Spinal cord (tissue), 10 donors: Measurements from ENCODE around the gene C2orf49. TPM values are rescaled to one million over a fixed set of nuclear protein-coding genes. Genes with fewer than 3 reads are reported as not detected.

Experiments used
- DNase-seq, 6 donors: peaks; one replicate each; pipeline versions ENCODE4 v3.0.0 to v3.0.0-alpha.2; 2013 to 2015; ENCODE audit warnings: low spot score in 6 of 6, low read depth in 4 of 6
- H3K27ac ChIP-seq: one replicate; pipeline ENCODE4 v1.5.1; 2013; ENCODE audit warnings: low read depth, low read length, control low read depth
- H3K27me3 ChIP-seq: one replicate; pipeline ENCODE4 v1.6.1; 2013; ENCODE audit warnings: low read length; ENCODE audit not compliant: control insufficient read depth, insufficient read depth
- H3K36me3 ChIP-seq: one replicate; pipeline ENCODE4 v1.6.1; 2013; ENCODE audit warnings: low read length; ENCODE audit not compliant: control insufficient read depth, insufficient read depth
- H3K4me1 ChIP-seq: one replicate; pipeline ENCODE4 v1.6.1; 2013; ENCODE audit warnings: low read length; ENCODE audit not compliant: control insufficient read depth, insufficient read depth
- H3K4me3 ChIP-seq: one replicate; pipeline ENCODE4 v1.5.1; 2013; ENCODE audit warnings: low read depth, low read length, control low read depth
- H3K9me3 ChIP-seq: one replicate; pipeline ENCODE4 v1.6.1; 2013; ENCODE audit warnings: low read length; ENCODE audit not compliant: control insufficient read depth, insufficient read depth
- WGBS: methylation state at CpG from one replicate; pipeline ENCODE4 v1.1.5; 2013; ENCODE audit warnings: missing lambda C conversion rate; ENCODE audit not compliant: insufficient coverage; 5-methylcytosine and 5-hydroxymethylcytosine counted together
- polyA plus RNA-seq, 2 donors: library from polyadenylated mRNA; unstranded; fragments of 120-200 nt; gene quantifications; one replicate each; pipeline ENCODE4 v1.2.1, GENCODE V29; 2013; ENCODE audit not compliant: insufficient read length in 2 of 2
- total RNA-seq, 2 donors: library from RNA; depleted of rRNA in 1 of 2; stranded (reverse); fragments of 120-200 nt in 1 of 2; fragments of >200 nt in 1 of 2; gene quantifications; one replicate each; pipeline versions ENCODE4 v1.2.3 to v1.2.4, GENCODE V29; 2013 to 2014
- donor health status: healthy.

The C2orf49 gene
- total and polyA plus RNA-seq, 4 donors, result 22.2 to 27.5 (median 22.7) TPM

GRCh38 chr2:105328281-105329196, 8.8 kb upstream of the C2orf49 start:
- H3K4me3 ChIP-seq, result peak overlapping the region; percentile 59
- H3K9me3 ChIP-seq, result no peaks in the 10 kb centered on the region
- 50% methylated on average over 14 of the region's 16 CpGs for WGBS
- DNase-seq, result peak in 2 of 6 donors; percentile 28 to 37
- peaks cover 19% of the 10 kb centered on the region for H3K4me1 ChIP-seq
- peak overlapping the region; percentile 19 for H3K27ac ChIP-seq
- no peaks in the 10 kb centered on the region for H3K27me3 ChIP-seq
- H3K36me3 ChIP-seq, result peaks cover 6% of the 10 kb centered on the region

DNA sequence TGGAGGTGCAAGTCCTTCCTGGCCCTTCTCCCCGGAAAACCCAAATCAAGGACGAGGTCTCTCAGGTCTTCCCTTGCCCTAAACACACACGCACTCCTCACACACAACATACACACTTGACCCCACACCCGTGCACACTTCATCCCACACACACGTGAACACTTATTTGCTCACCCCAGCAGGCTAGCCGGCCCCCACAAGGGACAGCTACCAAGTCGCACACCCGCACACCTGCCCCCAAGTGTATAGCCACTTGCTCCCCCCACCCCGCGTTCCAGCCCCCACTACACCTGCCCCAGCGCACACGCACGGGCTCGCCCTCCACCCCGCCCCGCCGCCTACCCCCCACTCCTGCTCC, 8.2 kb upstream of the C2orf49 start:
- WGBS, result 0% methylated on average over 8 of the region's 17 CpGs
- H3K27ac ChIP-seq, result peak overlapping the region; percentile 19

DNA sequence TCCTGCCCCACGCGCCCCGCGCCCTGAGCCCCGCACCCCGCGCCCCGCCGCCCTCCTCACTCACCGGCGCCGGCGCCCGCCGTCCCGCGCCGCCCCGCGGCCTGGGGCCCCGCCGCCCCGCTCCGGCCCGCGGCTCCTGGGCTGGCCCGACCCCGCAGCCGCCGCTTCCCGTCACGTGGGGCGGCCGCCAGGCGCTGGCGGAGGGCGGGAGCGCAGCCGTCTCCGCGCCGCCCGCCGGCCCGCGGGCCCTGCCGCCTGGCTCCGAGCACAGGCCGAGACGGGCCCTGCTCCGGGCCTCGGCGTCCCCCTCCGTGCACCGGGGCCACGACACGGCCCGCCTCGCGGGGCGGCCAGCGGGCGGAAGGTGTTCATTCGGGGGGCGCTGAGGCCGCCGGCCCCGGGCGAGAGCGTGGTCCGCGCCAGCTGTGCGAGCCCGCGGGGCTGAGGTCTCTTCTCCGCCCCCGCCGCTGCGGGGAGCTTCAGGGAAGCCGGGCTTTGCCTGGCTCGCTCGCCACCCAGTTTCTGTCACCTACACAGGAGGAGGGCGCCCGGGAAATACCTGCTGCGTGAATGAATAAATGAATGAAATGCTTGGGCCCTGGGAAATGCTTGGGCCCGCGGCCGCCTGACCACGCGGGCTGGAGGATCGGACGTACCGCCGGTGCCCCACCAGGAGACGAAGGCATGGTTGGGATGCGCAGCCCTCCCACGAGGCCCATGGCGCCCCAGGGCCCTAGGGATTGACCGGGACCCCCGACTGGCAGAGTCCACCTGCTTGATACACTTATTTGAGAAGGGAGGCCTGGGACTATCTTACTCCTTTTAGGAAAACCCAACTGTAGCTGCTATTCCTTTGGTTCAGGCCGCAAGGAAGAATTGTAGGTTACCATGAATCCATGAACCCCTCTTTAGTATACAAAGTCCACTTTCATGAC, 7.5 kb upstream of the C2orf49 start, which contains the start of gene TGFBRAP1:
Gene TGFBRAP1 (minus strand): TSS at position 175 of the 935 bp plus-strand sequence. CDS start 21,434 bp downstream, outside the sequence.
- Histone ChIP-seq H3K27ac (peak within 1 kb of the TSS; percentile 63), H3K9me3 (no peaks in the 10 kb centered on the region), H3K27me3 (no peaks in the 10 kb centered on the region), H3K36me3 (peaks cover 8% of the 10 kb centered on the region), H3K4me1 (peaks cover 19% of the 10 kb centered on the region), H3K4me3 (peak within 1 kb of the TSS; percentile 59)
- DNase-seq, result peak in 5 of 6 donors; percentile 17 to 83 (median 59)
- WGBS, result under 1% methylated on average over 100 of the region's 101 CpGs

More for the DNA sequence above, 8.2 kb upstream of the C2orf49 start:
- Histone ChIP-seq H3K27me3 (no peaks in the 10 kb centered on the region), H3K36me3 (peaks cover 8% of the 10 kb centered on the region), H3K9me3 (no peaks in the 10 kb centered on the region), H3K4me3 (peak overlapping the region; percentile 59), H3K4me1 (peaks cover 19% of the 10 kb centered on the region)
- DNase-seq, result peak in 1 of 6 donors; percentile 28

GRCh38 chr2:105330681-105331375, 6.5 kb upstream of the C2orf49 start:
- peaks cover 15% of the 10 kb centered on the region for H3K4me1 ChIP-seq
- H3K27ac ChIP-seq, result no peak overlapping the region
- peak overlapping the region; percentile 59 for H3K4me3 ChIP-seq
- H3K9me3 ChIP-seq, result no peaks in the 10 kb centered on the region
- no peak for DNase-seq
- 88% methylated on average over 1 of the region's 4 CpGs for WGBS
- H3K27me3 ChIP-seq, result no peaks in the 10 kb centered on the region
- peaks cover 5% of the 10 kb centered on the region for H3K36me3 ChIP-seq

GRCh38 chr2:105334211-105334610, 3.1 kb upstream of the C2orf49 start:
- WGBS, result no CpG with 5 or more reads among the region's 4 CpGs
- no peak for DNase-seq
- Histone ChIP-seq H3K4me1 (peaks cover 17% of the 10 kb centered on the region), H3K9me3 (no peaks in the 10 kb centered on the region), H3K27me3 (no peaks in the 10 kb centered on the region), H3K27ac (no peak overlapping the region), H3K36me3 (peaks cover 2% of the 10 kb centered on the region), H3K4me3 (no peak overlapping the region)

- no peaks in the 10 kb centered on the region for H3K9me3 ChIP-seq
- DNase-seq, result no peak
- WGBS, result no CpG with 5 or more reads among the region's 2 CpGs
Observed at GRCh38 chr2:105335469-105335868, 1.9 kb upstream of the C2orf49 start.

DNA sequence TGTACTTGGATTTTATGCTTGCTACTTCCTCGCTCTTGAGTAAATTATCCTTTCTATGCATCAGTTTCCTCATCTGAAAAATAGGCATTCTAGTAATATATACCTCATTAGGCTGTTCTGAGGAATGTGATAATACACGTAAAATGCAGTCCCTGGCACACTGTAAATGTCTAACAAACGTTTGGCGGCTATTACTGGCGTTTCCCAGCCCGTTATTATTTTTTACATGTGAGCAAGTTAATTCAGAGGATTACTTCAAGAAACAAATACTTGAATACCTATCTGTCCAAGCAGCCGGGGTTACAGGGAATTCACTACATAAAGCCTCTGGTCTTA, 586 bp upstream of the C2orf49 start:
- H3K4me1 ChIP-seq, result peaks cover 12% of the 10 kb centered on the region
- no peaks in the 10 kb centered on the region for H3K27me3 ChIP-seq
- peak overlapping the region; percentile 95 for H3K4me3 ChIP-seq
- H3K9me3 ChIP-seq, result no peaks in the 10 kb centered on the region
- peaks cover 3% of the 10 kb centered on the region for H3K36me3 ChIP-seq
- no peak for DNase-seq
- WGBS, result no CpG with 5 or more reads among the region's 7 CpGs
- peak overlapping the region; percentile 97 for H3K27ac ChIP-seq

More at GRCh38 chr2:105335469-105335868, 1.9 kb upstream of the C2orf49 start:
- H3K36me3 ChIP-seq, result peaks cover 2% of the 10 kb centered on the region
- no peak overlapping the region for H3K4me3 ChIP-seq
- no peak overlapping the region for H3K27ac ChIP-seq
- peaks cover 12% of the 10 kb centered on the region for H3K4me1 ChIP-seq
- H3K27me3 ChIP-seq, result no peaks in the 10 kb centered on the region

DNA sequence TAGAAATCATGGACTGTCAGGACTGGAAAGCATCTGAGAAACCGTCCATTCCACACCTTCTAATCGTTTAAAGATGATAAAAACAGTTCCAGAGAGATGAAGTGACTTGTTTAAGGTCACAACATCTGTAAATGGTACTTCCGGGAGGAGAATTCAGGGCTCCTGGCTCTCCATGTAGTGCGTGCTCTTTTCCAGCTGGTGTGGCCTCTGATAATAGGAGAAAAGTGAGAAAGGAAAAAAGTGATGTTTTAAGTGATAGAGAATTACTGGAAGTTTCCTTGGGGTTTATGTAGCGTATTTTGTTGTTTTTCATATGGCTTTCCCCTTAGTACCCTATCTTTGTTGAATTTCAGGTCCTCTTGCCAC, 663 bp downstream of the C2orf49 start:
- peaks cover 6% of the 10 kb centered on the region for H3K36me3 ChIP-seq
- DNase-seq, result no peak
- peak overlapping the region; percentile 95 for H3K4me3 ChIP-seq
- WGBS, result 0% methylated on average over 2 of the region's 5 CpGs
- H3K4me1 ChIP-seq, result peaks cover 12% of the 10 kb centered on the region
- peak overlapping the region; percentile 97 for H3K27ac ChIP-seq
- no peaks in the 10 kb centered on the region for H3K27me3 ChIP-seq
- H3K9me3 ChIP-seq, result no peaks in the 10 kb centered on the region

GRCh38 chr2:105339414-105339813, 2.1 kb downstream of the C2orf49 start:
- Histone ChIP-seq H3K4me1 (peaks cover 12% of the 10 kb centered on the region), H3K9me3 (no peaks in the 10 kb centered on the region), H3K36me3 (peaks cover 4% of the 10 kb centered on the region), H3K27me3 (no peaks in the 10 kb centered on the region), H3K27ac (no peak overlapping the region), H3K4me3 (no peak overlapping the region)
- WGBS, result no CpG with 5 or more reads among the region's 4 CpGs
- no peak for DNase-seq
